GM12875 (cell line): ENCODE results near the gene VEPH1.

Source experiments
- H3K4me3 ChIP-seq: one replicate; pipeline ENCODE4 v1.5.1; 2011; ENCODE audit warnings: low read depth, low read length, control low read depth
- TF ChIP-seq, protein P1 (sequence below): IDR thresholded peaks from 2 replicates; pipeline ENCODE4 v1.5.1; 2011; ENCODE audit warnings: low read depth, mild to moderate bottlenecking, control low read depth, inconsistent platforms, low read length, moderate library complexity, borderline replicate concordance; ENCODE audit not compliant: insufficient read depth

The VEPH1 gene

DNA sequence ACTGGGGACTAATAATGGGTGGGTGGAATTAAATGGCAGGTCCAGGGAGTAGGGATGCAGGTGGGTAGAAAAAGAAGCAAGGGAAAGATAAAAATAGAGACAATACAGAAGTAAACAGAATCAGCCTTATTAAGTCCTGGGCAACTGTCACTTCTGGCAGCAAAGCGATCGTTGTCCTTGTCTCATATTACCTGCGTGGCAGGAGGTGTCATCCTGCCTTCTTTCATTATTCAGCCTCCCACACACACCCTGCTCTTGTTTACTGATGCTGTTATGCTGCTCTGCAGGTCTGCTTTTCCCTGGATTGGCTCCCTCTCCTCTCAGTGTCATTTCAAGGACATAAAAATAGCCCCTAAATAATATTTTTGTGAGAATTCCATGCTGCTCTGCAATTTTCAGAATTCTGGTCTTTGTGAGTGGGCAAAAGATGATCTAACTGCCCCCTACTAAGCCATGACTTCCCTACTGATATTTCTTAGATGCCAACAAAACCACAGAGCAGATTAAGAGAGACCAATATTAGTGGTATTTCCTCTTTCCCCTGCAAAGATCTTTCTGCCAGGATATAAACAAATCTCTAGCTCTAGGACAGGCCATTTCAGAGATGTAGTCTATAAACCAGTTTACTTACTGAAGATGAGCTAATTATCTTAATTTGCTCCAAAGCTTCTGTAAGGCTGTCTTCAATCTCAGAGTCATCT lies 8.5 kb downstream of the VEPH1 start:
- no peak overlapping the region for H3K4me3 ChIP-seq
- TF ChIP-seq, protein P1, sequence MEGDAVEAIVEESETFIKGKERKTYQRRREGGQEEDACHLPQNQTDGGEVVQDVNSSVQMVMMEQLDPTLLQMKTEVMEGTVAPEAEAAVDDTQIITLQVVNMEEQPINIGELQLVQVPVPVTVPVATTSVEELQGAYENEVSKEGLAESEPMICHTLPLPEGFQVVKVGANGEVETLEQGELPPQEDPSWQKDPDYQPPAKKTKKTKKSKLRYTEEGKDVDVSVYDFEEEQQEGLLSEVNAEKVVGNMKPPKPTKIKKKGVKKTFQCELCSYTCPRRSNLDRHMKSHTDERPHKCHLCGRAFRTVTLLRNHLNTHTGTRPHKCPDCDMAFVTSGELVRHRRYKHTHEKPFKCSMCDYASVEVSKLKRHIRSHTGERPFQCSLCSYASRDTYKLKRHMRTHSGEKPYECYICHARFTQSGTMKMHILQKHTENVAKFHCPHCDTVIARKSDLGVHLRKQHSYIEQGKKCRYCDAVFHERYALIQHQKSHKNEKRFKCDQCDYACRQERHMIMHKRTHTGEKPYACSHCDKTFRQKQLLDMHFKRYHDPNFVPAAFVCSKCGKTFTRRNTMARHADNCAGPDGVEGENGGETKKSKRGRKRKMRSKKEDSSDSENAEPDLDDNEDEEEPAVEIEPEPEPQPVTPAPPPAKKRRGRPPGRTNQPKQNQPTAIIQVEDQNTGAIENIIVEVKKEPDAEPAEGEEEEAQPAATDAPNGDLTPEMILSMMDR = no peak

DNA sequence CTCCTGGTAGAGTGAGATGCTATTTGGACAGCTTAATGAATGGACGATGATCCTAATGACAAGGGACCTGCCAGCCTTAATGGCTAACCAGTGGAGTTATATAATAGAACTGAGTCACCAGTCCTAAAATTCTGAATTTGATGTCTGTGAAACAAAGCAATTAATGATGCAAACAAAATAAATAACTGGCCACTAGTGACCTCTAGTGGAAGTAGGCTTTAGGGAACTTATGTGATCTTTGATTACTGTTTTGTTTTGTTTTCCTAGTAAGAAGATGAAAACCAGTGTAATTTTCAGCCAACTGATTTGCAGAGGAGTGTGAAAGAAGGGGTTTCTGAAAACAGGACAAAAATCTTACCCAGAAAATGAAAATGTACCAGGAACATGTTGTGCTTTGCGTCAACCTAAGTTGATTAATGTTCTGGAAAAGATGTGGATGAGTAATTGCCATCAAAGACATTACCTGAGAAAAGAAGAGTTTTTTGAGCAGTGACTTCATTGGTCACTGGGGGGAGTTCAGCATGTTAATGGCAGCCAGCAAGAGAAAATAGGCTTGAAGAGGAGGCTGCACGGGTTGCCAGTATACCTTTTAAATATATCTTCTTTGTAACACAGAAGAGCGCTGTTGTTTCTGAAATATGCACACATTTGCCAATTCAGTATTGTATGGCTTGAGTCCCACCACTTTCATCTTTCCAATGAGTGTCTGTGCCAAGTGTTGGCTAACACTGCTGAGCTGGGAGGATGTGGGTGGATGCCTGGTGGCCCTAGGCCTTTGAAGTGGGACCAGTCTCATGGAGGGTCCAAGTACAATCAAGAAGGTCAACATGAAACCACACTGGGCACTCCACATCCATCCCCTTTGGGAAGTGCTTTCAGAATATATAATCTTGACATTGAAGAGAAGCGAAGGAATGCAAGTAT lies 9.3 kb downstream of the VEPH1 start:
- TF ChIP-seq, protein P1 = peak; percentile 34; the same call in 1 of the 2 replicates
- no peak overlapping the region for H3K4me3 ChIP-seq

DNA sequence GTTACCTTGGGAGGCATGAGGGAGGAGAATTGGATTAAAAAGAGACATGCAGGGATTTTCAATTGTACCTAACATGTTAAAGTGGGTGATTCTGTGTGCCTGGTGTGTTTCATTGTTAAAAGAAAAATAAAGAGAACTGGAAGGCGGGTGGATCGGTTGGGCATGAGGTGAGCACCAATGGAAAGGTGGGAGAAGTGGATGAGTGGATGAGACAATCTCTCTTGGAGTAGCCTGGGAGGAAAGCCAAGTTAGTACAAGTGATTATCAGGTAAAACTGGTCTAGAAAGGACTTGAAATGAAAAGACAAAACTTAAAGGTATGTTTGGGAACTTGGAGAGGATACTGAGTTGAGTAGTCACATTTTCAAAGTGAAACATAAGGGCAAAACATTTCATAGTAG lies 12.1 kb downstream of the VEPH1 start:
- no peak overlapping the region for H3K4me3 ChIP-seq
- TF ChIP-seq, protein P1 = no peak

DNA sequence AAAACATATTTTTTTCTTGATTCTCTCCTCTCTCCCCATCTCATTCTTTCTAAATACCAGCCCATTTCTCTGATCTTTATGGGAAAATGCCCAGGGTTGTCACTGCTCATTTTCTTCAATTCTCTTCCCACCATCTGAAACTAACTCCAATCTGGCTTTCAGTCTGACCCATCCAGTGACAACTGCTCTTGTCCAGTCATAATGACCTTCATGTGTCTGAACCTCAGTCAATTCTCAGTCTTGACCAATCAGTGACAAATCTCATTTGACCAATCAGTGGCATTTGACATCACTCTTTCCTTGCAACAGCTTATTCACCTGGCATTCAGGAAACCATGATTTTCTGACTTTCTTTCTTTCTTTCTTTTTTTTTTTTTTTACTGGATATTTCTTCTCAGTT lies 15.1 kb downstream of the VEPH1 start:
- TF ChIP-seq, protein P1 = no peak

DNA sequence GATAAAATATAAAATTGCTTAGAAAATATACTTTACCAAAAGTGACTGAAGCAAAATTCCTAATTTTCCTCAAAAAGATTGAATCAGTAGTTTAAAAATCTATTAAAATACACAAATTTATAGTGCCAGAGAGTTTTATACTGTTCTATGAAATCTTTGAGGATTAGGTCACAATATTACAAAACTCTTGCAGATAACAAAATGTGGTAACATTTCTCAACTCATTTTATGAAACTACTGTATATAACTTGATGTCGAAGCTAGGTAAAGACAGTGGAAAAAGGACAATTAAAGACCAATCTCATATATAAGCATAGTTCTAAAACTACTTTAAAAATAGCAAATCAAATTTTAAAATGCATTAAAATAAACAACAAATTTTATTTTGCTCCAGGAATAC lies 15.9 kb downstream of the VEPH1 start:
- no peak overlapping the region for H3K4me3 ChIP-seq
- TF ChIP-seq, protein P1 = no peak

More for the DNA sequence above, 15.1 kb downstream of the VEPH1 start:
- H3K4me3 ChIP-seq = no peak overlapping the region

DNA sequence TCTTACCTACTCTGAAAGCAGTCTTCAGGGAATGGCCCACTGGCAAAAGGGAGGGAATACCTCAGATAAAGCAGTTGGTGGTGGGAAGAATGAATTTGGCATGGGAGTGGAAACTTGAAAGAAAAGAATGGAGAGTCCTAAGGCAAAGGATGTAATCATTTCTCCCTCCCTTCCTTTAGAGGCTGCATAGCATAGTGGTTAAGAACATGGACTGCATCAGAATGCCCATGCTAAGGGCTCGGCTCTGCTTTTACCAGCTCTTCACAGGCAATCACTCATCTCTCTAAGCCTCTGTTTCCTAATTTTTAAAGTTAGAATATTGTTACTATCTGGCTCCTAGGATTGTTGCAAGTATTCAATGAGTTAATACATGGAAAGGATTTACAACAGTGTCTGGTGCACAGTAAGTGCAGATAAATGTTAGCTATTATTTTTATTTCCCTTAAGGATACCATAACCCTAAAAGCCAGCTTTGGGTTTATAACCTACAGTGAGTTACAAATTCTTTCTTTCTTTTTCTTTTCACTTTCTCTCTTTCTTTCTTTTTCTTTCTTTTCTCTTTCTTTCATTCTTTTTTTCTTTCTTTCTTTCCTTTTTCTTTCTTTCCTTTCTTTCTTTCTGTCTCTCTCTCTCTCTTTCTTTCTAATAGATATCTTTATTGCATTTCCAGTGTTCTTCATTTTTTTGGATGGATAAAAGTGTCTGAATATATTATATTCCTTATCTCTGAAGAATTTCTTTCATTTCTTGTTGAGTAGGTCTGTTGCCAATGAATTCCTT lies 23.6 kb downstream of the VEPH1 start:
- TF ChIP-seq, protein P1 = no peak
- H3K4me3 ChIP-seq = no peak overlapping the region
